Suprapubic skin (tissue), 3 donors: ENCODE measurements around the gene MARCHF7.
"Not testable (repeated sequence)": the region's sequence is repeated elsewhere in the genome, so short reads cannot be mapped to it uniquely, and the experiment has no call there.

ENCODE experiments used
- CTCF ChIP-seq, 2 donors: fragments of 200-600 bp in 1 of 2; fragments of 450-650 bp in 1 of 2; sonication (generic) in 1 of 2; IDR thresholded peaks; one replicate each; pipeline ENCODE4 v1.5.1; 2016 to 2019; ENCODE audit warnings: antibody characterized with exemption in 2 of 2, mild to moderate bottlenecking in 1 of 2, moderate library complexity in 1 of 2
- EP300 ChIP-seq: sonication (generic); formaldehyde crosslinking; IDR thresholded peaks from one replicate; pipeline ENCODE4 v1.6.1; 2017; ENCODE audit warnings: antibody characterized with exemption
- POLR2A ChIP-seq, 2 donors: fragments of 450-650 bp; IDR thresholded peaks; one replicate each; pipeline ENCODE4 v1.6.1; 2017; ENCODE audit warnings: antibody characterized with exemption in 2 of 2, mild to moderate bottlenecking in 2 of 2, moderate library complexity in 2 of 2

GRCh38 chr2:159667423-159667822 lies 44.9 kb upstream of the MARCHF7 start:
- TF ChIP-seq CTCF (IDR thresholded peaks at IDR 0.05); EP300; POLR2A (IDR thresholded peaks at IDR 0.05): not testable (repeated sequence)
